Kidney glomerular epithelial cell (primary cell): Measurements from ENCODE around the gene HOXB4.
A peak's percentile ranks its signal among the peaks of the same experiment; 100 is the strongest.
"Not testable (repeated sequence)": the region's sequence is repeated elsewhere in the genome, so short reads cannot be mapped to it uniquely, and the experiment has no call there.

ENCODE experiments used
- DNase-seq: peaks from one replicate; lab custom pipeline; 2025; lab: John Stamatoyannopoulos, UW

Gene HOXB4

GRCh38 chr17:48546924-48547807, 31.0 kb downstream of the HOXB4 start:
- no peak for DNase-seq

GRCh38 chr17:48546137-48546923, 31.8 kb downstream of the HOXB4 start:
- no peak for DNase-seq

GRCh38 chr17:48545539-48545938, 32.6 kb downstream of the HOXB4 start:
- DNase-seq, result no peak

- DNase-seq, result no peak
These were observed 33.2 kb downstream of the HOXB4 start, which contains the start of gene HOXB2 for GRCh38 chr17:48545022-48545375. Gene HOXB2, minus strand, starts transcription at chr17:48545109. Its CDS starts 198 bp downstream, at chr17:48544911.

- peak; percentile 71 for DNase-seq
These were observed 33.7 kb downstream of the HOXB4 start for GRCh38 chr17:48544349-48545021.

GRCh38 chr17:48543854-48544348, 34.2 kb downstream of the HOXB4 start:
- DNase-seq, result no peak

- peak; percentile 26 for DNase-seq
These were observed 34.9 kb downstream of the HOXB4 start for GRCh38 chr17:48543107-48543853.

- no peak for DNase-seq
These were observed 35.4 kb downstream of the HOXB4 start for GRCh38 chr17:48542698-48543106.

GRCh38 chr17:48542114-48542656, 36.0 kb downstream of the HOXB4 start:
- peak; percentile 29 for DNase-seq

- DNase-seq, result peak; percentile 65
These were observed 36.5 kb downstream of the HOXB4 start for GRCh38 chr17:48541577-48542113.

- no peak for DNase-seq
These were observed 37.0 kb downstream of the HOXB4 start for GRCh38 chr17:48541036-48541576.

GRCh38 chr17:48540213-48540612, 37.9 kb downstream of the HOXB4 start:
- no peak for DNase-seq

- peak; percentile 92 for DNase-seq
These were observed 39.0 kb downstream of the HOXB4 start for GRCh38 chr17:48539177-48539576.

- DNase-seq, result no peak
These were observed 40.8 kb downstream of the HOXB4 start for GRCh38 chr17:48537316-48537715.

- not testable (repeated sequence) for DNase-seq
These were observed 42.2 kb downstream of the HOXB4 start for GRCh38 chr17:48535793-48536559.

GRCh38 chr17:48532261-48532660, 45.9 kb downstream of the HOXB4 start:
- DNase-seq, result no peak

GRCh38 chr17:48530887-48531272, 47.3 kb downstream of the HOXB4 start, which contains the start of gene HOXB1:
Gene HOXB1, minus strand, starts transcription at chr17:48531011. Its CDS starts 107 bp downstream, at chr17:48530904.
- DNase-seq, result no peak

- no peak for DNase-seq
These were observed 47.8 kb downstream of the HOXB4 start for GRCh38 chr17:48530208-48530886.

- no peak for DNase-seq
These were observed 48.5 kb downstream of the HOXB4 start for GRCh38 chr17:48529683-48530009.
